Ishikawa (cell line): ENCODE results near the gene BEGAIN.

ENCODE experiments used
- CEBPB ChIP-seq: IDR thresholded peaks from 2 replicates; pipeline ENCODE4 v1.6.1; 2012
- EP300 ChIP-seq: IDR thresholded peaks from 2 replicates; pipeline ENCODE4 v1.6.1; 2012; ENCODE audit warnings: borderline replicate concordance
- YY1 ChIP-seq: IDR thresholded peaks from 2 replicates; pipeline ENCODE4 v1.6.1; 2012; ENCODE audit warnings: low read depth
- TF ChIP-seq, protein P1 (sequence below): IDR thresholded peaks from 2 replicates; pipeline ENCODE4 v1.6.1; 2012; ENCODE audit warnings: low read depth, mild to moderate bottlenecking

DNA sequence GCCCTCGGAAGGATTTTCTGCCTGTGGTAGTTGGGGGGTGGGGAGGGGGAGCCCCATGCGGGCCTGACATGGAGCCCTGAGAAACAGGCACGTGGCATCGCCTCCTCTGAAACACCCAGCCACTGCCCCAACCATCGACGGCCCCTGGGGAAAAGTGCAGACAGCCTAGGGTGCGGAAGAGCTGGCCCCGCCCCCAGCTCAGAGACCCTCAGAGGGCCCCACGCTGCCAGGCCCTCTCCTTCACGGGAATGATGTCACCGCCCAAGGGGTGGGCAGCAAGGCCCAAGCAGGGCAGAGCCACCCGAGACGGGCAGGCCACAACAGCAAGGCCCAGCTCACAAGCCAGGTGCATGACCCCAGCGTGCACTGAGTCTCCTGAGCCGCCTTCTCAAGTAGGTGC lies 26.2 kb downstream of the BEGAIN start:
- TF ChIP-seq YY1 = no peak
- TF ChIP-seq EP300 = no peak
- TF ChIP-seq, protein P1, sequence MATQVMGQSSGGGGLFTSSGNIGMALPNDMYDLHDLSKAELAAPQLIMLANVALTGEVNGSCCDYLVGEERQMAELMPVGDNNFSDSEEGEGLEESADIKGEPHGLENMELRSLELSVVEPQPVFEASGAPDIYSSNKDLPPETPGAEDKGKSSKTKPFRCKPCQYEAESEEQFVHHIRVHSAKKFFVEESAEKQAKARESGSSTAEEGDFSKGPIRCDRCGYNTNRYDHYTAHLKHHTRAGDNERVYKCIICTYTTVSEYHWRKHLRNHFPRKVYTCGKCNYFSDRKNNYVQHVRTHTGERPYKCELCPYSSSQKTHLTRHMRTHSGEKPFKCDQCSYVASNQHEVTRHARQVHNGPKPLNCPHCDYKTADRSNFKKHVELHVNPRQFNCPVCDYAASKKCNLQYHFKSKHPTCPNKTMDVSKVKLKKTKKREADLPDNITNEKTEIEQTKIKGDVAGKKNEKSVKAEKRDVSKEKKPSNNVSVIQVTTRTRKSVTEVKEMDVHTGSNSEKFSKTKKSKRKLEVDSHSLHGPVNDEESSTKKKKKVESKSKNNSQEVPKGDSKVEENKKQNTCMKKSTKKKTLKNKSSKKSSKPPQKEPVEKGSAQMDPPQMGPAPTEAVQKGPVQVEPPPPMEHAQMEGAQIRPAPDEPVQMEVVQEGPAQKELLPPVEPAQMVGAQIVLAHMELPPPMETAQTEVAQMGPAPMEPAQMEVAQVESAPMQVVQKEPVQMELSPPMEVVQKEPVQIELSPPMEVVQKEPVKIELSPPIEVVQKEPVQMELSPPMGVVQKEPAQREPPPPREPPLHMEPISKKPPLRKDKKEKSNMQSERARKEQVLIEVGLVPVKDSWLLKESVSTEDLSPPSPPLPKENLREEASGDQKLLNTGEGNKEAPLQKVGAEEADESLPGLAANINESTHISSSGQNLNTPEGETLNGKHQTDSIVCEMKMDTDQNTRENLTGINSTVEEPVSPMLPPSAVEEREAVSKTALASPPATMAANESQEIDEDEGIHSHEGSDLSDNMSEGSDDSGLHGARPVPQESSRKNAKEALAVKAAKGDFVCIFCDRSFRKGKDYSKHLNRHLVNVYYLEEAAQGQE = no peak
- TF ChIP-seq CEBPB = no peak
